DND-41 (cell line): ENCODE measurements around the gene PIK3C3.

ENCODE experiments used
- EZH2 ChIP-seq: IDR thresholded peaks from 3 replicates; pipeline ENCODE4 v1.6.1; 2012; ENCODE audit warnings: borderline replicate concordance, low read depth, mild to moderate bottlenecking, moderate library complexity, low read length, inconsistent platforms; ENCODE audit not compliant: severe bottlenecking
- TF ChIP-seq, protein P1 (sequence below): IDR thresholded peaks from 2 replicates; pipeline ENCODE4 v1.5.1; 2012; ENCODE audit warnings: borderline replicate concordance, low read length, moderate library complexity, mild to moderate bottlenecking; ENCODE audit not compliant: poor library complexity, severe bottlenecking; ENCODE audit errors: extremely low read depth

DNA sequence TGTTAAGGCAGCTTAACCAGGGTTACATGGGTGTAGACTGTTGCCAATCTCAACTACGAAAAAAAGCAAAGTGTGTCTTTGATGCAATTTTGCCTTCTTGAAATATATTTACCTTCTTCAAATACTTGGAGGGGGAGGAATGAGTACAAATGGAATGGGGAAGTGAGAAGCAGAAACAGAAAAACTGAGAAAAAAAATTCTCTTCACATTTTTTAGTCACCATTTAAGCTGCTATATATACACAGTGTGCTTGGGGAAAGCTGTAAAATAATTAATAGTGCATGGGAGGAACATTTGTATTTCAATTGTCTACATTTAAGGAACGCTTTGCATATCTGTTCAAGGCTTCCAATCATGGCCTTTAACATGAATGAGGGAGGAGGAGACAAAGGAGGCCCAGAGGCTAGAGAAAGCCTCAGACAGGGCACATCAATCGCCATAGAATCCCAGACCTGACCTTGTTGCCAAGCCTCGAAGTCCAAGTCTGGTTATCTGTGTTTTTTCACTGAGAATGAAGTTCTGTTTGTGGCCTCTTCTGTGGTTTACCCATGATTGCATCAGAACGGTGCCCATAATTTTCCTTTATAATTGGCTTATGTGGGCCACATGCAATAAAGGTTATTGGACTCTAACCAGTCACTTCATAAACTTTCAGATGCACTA is 158.6 kb downstream of the PIK3C3 start:
- TF ChIP-seq EZH2: no peak
- TF ChIP-seq, protein P1, sequence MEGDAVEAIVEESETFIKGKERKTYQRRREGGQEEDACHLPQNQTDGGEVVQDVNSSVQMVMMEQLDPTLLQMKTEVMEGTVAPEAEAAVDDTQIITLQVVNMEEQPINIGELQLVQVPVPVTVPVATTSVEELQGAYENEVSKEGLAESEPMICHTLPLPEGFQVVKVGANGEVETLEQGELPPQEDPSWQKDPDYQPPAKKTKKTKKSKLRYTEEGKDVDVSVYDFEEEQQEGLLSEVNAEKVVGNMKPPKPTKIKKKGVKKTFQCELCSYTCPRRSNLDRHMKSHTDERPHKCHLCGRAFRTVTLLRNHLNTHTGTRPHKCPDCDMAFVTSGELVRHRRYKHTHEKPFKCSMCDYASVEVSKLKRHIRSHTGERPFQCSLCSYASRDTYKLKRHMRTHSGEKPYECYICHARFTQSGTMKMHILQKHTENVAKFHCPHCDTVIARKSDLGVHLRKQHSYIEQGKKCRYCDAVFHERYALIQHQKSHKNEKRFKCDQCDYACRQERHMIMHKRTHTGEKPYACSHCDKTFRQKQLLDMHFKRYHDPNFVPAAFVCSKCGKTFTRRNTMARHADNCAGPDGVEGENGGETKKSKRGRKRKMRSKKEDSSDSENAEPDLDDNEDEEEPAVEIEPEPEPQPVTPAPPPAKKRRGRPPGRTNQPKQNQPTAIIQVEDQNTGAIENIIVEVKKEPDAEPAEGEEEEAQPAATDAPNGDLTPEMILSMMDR: no peak
